H1 (cell line): ENCODE results near the gene S100G. TPM values are rescaled to one million over a fixed set of nuclear protein-coding genes. Genes with fewer than 3 reads are reported as not detected.

Source experiments
- CTCF ChIA-PET: fragments of 300-600 bp; sonication (Branson Sonifier 250); formaldehyde crosslinking; loops from one replicate; lab custom pipeline; 2021; ENCODE audit not compliant: partially characterized antibody; lab: Charles Lee
- POLR2A ChIA-PET: fragments of 300-600 bp; sonication (Branson Sonifier 250); formaldehyde crosslinking; loops from one replicate; lab custom pipeline; 2021; ENCODE audit warnings: inconsistent platforms; ENCODE audit not compliant: partially characterized antibody; lab: Charles Lee
- DNase-seq, 2 experiments: peaks; one replicate each; pipeline versions ENCODE4 v3.0.0 to v3.0.0-alpha.2; 2010 to 2022; ENCODE audit warnings: low spot score in 2 of 2, low read depth in 1 of 2, mixed read lengths in 1 of 2
- FAIRE-seq: peaks from 2 replicates; lab custom pipeline; 2011; peaks lifted over from hg19 to GRCh38; lab: Jason Lieb, UNC
- H2AFZ ChIP-seq: 2 replicates; pipeline ENCODE4 v1.8.1; 2012; ENCODE audit warnings: low read length, inconsistent platforms
- H2AK5ac ChIP-seq: 2 replicates; pipeline ENCODE4 v1.6.1; 2013; ENCODE audit warnings: low read depth, low read length
- H2BK120ac ChIP-seq: replicated peaks from 2 replicates; pipeline ENCODE3; 2013; ENCODE audit warnings: low read depth, low read length, inconsistent platforms
- H2BK12ac ChIP-seq: 2 replicates; pipeline ENCODE4 v1.6.1; 2013; ENCODE audit warnings: low read depth, low read length
- H2BK15ac ChIP-seq: 2 replicates; pipeline ENCODE4 v1.6.1; 2013; ENCODE audit warnings: low read length
- H2BK20ac ChIP-seq: 2 replicates; pipeline ENCODE4 v1.6.1; 2013; ENCODE audit warnings: low read length
- H2BK5ac ChIP-seq: 2 replicates; pipeline ENCODE4 v1.6.1; 2013; ENCODE audit warnings: low read depth, low read length
- H3K14ac ChIP-seq: 2 replicates; pipeline ENCODE4 v1.6.1; 2013; ENCODE audit warnings: inconsistent platforms; ENCODE audit not compliant: insufficient read length
- H3K18ac ChIP-seq: 2 replicates; pipeline ENCODE4 v1.6.1; 2013; ENCODE audit warnings: low read length; ENCODE audit errors: extremely low read depth
- H3K23ac ChIP-seq: 2 replicates; pipeline ENCODE4 v1.6.1; 2013; ENCODE audit warnings: inconsistent platforms; ENCODE audit not compliant: insufficient read length
- H3K23me2 ChIP-seq: 2 replicates; pipeline ENCODE4 v1.6.1; 2013; ENCODE audit warnings: low read depth, low read length
- H3K27ac ChIP-seq: 2 replicates; pipeline ENCODE4 v1.6.1; 2011; ENCODE audit warnings: low read depth, low read length, inconsistent platforms
- H3K27me3 ChIP-seq, 4 experiments: replicated peaks in 1 of 4; 1 replicate in 1 of 4; 2 replicates in 3 of 4; pipeline versions ENCODE4 v1.6.1 to v1.8.1; 2011 to 2013; ENCODE audit warnings: low read length in 3 of 4, mild to moderate bottlenecking in 3 of 4, inconsistent platforms in 2 of 4, mixed read lengths in 2 of 4, moderate library complexity in 1 of 4; ENCODE audit not compliant: control insufficient read depth in 3 of 4, insufficient read depth in 3 of 4; ENCODE audit errors: extremely low read depth in 1 of 4
- H3K36me3 ChIP-seq, 4 experiments: 2 replicates each; pipeline versions ENCODE4 v1.6.1 to v1.8.1; 2011 to 2013; ENCODE audit warnings: mild to moderate bottlenecking in 4 of 4, low read length in 3 of 4, moderate library complexity in 2 of 4, control low read depth in 1 of 4, inconsistent platforms in 1 of 4; ENCODE audit not compliant: insufficient read depth in 4 of 4, control insufficient read depth in 2 of 4
- H3K4ac ChIP-seq: replicated peaks from 2 replicates; pipeline ENCODE3; 2013; ENCODE audit warnings: low read length, low read depth, mixed read lengths, inconsistent platforms; ENCODE audit not compliant: insufficient read length
- H3K4me1 ChIP-seq, 4 experiments: replicated peaks in 1 of 4; 1 replicate in 1 of 4; 2 replicates in 3 of 4; pipeline versions ENCODE4 v1.6.1 to v1.8.1; 2011 to 2013; ENCODE audit warnings: low read length in 3 of 4, inconsistent platforms in 2 of 4, mixed read lengths in 1 of 4; ENCODE audit not compliant: insufficient read depth in 4 of 4, control insufficient read depth in 3 of 4
- H3K4me2 ChIP-seq, 2 experiments: 2 replicates each; pipeline versions ENCODE4 v1.6.1 to v1.8.1; 2011 to 2013; ENCODE audit warnings: low read depth in 2 of 2, low read length in 2 of 2, control low read depth in 1 of 2, inconsistent platforms in 1 of 2, mild to moderate bottlenecking in 1 of 2; ENCODE audit not compliant: insufficient read depth in 1 of 2
- H3K4me3 ChIP-seq, 4 experiments: fragments of 200-600, 300-600 bp in 1 of 4; sonication (generic), shearing (Covaris generic), sonication (Bioruptor Twin) in 1 of 4; 2 replicates each; pipeline versions ENCODE4 v1.5.1 to v1.8.1; 2011 to 2016; ENCODE audit warnings: low read length in 4 of 4, low read depth in 3 of 4, control low read depth in 2 of 4, inconsistent platforms in 2 of 4, mild to moderate bottlenecking in 2 of 4, mixed read lengths in 1 of 4, moderate library complexity in 1 of 4; ENCODE audit not compliant: insufficient read depth in 2 of 4; ENCODE audit errors: extremely low read depth in 1 of 4
- H3K56ac ChIP-seq: replicated peaks from 2 replicates; pipeline ENCODE3; 2013; ENCODE audit warnings: low read depth, mild to moderate bottlenecking, mixed read lengths, low read length, inconsistent platforms; ENCODE audit not compliant: insufficient read length
- H3K79me1 ChIP-seq: 2 replicates; pipeline ENCODE4 v1.6.1; 2013; ENCODE audit warnings: low read depth, low read length, control low read depth
- H3K79me2 ChIP-seq, 2 experiments: 2 replicates each; pipeline versions ENCODE4 v1.6.1 to v1.8.1; 2012 to 2013; ENCODE audit warnings: low read length in 2 of 2, mild to moderate bottlenecking in 2 of 2, inconsistent platforms in 1 of 2; ENCODE audit not compliant: insufficient read depth in 2 of 2, control insufficient read depth in 1 of 2
- H3K9ac ChIP-seq, 4 experiments: replicated peaks in 1 of 4; 1 replicate in 1 of 4; 2 replicates in 3 of 4; pipeline versions ENCODE4 v1.6.1 to v1.8.1; 2011 to 2013; ENCODE audit warnings: low read depth in 3 of 4, low read length in 3 of 4, control low read depth in 2 of 4, mild to moderate bottlenecking in 2 of 4, moderate library complexity in 2 of 4, inconsistent platforms in 1 of 4; ENCODE audit errors: extremely low read depth in 1 of 4
- H3K9me3 ChIP-seq, 2 experiments: 2 replicates each; pipeline versions ENCODE4 v1.6.1 to v1.8.1; 2012 to 2013; ENCODE audit warnings: mild to moderate bottlenecking in 2 of 2, moderate library complexity in 2 of 2, control low read depth in 1 of 2, inconsistent platforms in 1 of 2, low read depth in 1 of 2, low read length in 1 of 2, mixed read lengths in 1 of 2; ENCODE audit not compliant: insufficient read depth in 2 of 2
- H4K20me1 ChIP-seq, 2 experiments: replicated peaks in 1 of 2; 2 replicates each; pipeline versions ENCODE3 to v1.8.1; 2011 to 2013; ENCODE audit warnings: inconsistent platforms in 2 of 2, low read length in 2 of 2, mild to moderate bottlenecking in 1 of 2; ENCODE audit not compliant: insufficient read depth in 2 of 2, control insufficient read depth in 1 of 2
- H4K5ac ChIP-seq: 2 replicates; pipeline ENCODE4 v1.6.1; 2013; ENCODE audit warnings: low read length, low read depth, mixed read lengths, inconsistent platforms; ENCODE audit not compliant: insufficient read length
- H4K8ac ChIP-seq: 2 replicates; pipeline ENCODE4 v1.8.0; 2013; ENCODE audit warnings: mild to moderate bottlenecking, moderate library complexity, low read length, inconsistent platforms; ENCODE audit not compliant: insufficient read depth; ENCODE audit errors: extremely low read depth
- H4K91ac ChIP-seq: replicated peaks from 2 replicates; pipeline ENCODE3; 2013; ENCODE audit warnings: low read length, mixed read lengths, inconsistent platforms; ENCODE audit not compliant: insufficient read length
- CBX8 ChIP-seq: fragments of 300-800, 300-1000 bp; sonication (generic); IDR thresholded peaks from 2 replicates; pipeline ENCODE4 v1.7.1; 2016; ENCODE audit warnings: low read depth, low read length, borderline replicate concordance
- JUND ChIP-seq: IDR thresholded peaks from 2 replicates; pipeline ENCODE4 v1.6.1; 2011; ENCODE audit warnings: mild to moderate bottlenecking, improper control_type of control experiment, low read length
- KDM4A ChIP-seq: IDR thresholded peaks from one replicate; pipeline ENCODE4 v1.7.1; 2012; ENCODE audit warnings: low read depth, mild to moderate bottlenecking, moderate library complexity, low read length, inconsistent platforms; ENCODE audit not compliant: severe bottlenecking
- KDM5A ChIP-seq: fragments of 200-600 bp; IDR thresholded peaks from 2 replicates; pipeline ENCODE4 v1.7.1; 2012; ENCODE audit warnings: mild to moderate bottlenecking, low read length, inconsistent platforms, mixed read lengths
- NANOG ChIP-seq: IDR thresholded peaks from 2 replicates; pipeline ENCODE4 v1.6.1; 2011; ENCODE audit warnings: low read length, low read depth, mild to moderate bottlenecking, inconsistent platforms; ENCODE audit not compliant: insufficient read depth, poor library complexity, severe bottlenecking
- NRF1 ChIP-seq: IDR thresholded peaks from 2 replicates; pipeline ENCODE4 v1.6.1; 2011; ENCODE audit warnings: mild to moderate bottlenecking, low read depth, low read length, improper control_type of control experiment
- POLR2A ChIP-seq, 2 experiments: IDR thresholded peaks; 1 replicate in 1 of 2; 2 replicates in 1 of 2; pipeline ENCODE4 v1.6.1; 2011; ENCODE audit warnings: low read depth in 2 of 2, low read length in 2 of 2, mild to moderate bottlenecking in 2 of 2; ENCODE audit errors: control extremely low read depth in 1 of 2
- POLR2AphosphoS5 ChIP-seq: IDR thresholded peaks from 2 replicates; pipeline ENCODE4 v1.6.1; 2011; ENCODE audit warnings: low read depth, low read length
- RBBP5 ChIP-seq: IDR thresholded peaks from 2 replicates; pipeline ENCODE4 v1.7.1; 2012; ENCODE audit warnings: low read depth, mild to moderate bottlenecking, inconsistent platforms, low read length, moderate library complexity, borderline replicate concordance
- RFX5 ChIP-seq: IDR thresholded peaks from 2 replicates; pipeline ENCODE4 v1.6.1; 2011; ENCODE audit warnings: low read depth, low read length, improper control_type of control experiment, borderline replicate concordance
- SP4 ChIP-seq: IDR thresholded peaks from 2 replicates; pipeline ENCODE4 v1.6.1; 2012; ENCODE audit warnings: low read length, inconsistent platforms
- SRF ChIP-seq: IDR thresholded peaks from 2 replicates; pipeline ENCODE4 v1.6.1; 2011; ENCODE audit warnings: mild to moderate bottlenecking, low read depth, low read length, moderate library complexity
- TAF1 ChIP-seq: IDR thresholded peaks from 2 replicates; pipeline ENCODE4 v1.6.1; 2011; ENCODE audit warnings: mild to moderate bottlenecking, low read depth, low read length
- TCF12 ChIP-seq: IDR thresholded peaks from 2 replicates; pipeline ENCODE4 v1.6.1; 2011; ENCODE audit warnings: low read depth, mild to moderate bottlenecking, low read length
- WGBS, 2 experiments: shearing (Covaris generic) in 1 of 2; methylation state at CpG; one replicate each; pipeline versions ENCODE4 v1.1.6 to v1.1.7; 2013 to 2015; ENCODE audit warnings: low lambda C conversion rate in 2 of 2, mixed read lengths in 2 of 2, inconsistent platforms in 1 of 2, low coverage in 1 of 2, missing lambda C conversion rate in 1 of 2; ENCODE audit not compliant: insufficient replicate concordance in 2 of 2, insufficient coverage in 1 of 2, insufficient read length in 1 of 2; ENCODE audit errors: extremely low coverage in 1 of 2, missing lambda C conversion rate in 1 of 2; 5-methylcytosine and 5-hydroxymethylcytosine counted together
- polyA plus RNA-seq, 7 experiments: library from polyadenylated mRNA; depleted of rRNA in 3 of 7; stranded (reverse) in 5 of 7; unstranded in 2 of 7; fragments of >200 nt in 5 of 7; fragments of 200-250 nt in 2 of 7; gene quantifications; 1 replicate in 5 of 7; 2 replicates in 1 of 7; 4 replicates in 1 of 7; pipeline versions ENCODE4 v1.2.1 to v1.2.3, GENCODE V29; 2011 to 2013; ENCODE audit warnings: missing spikeins in 2 of 7, mixed read lengths in 2 of 7
- total RNA-seq: library from RNA; stranded (reverse); fragmentation: NEBNext Ultra II Directional; extraction: Animal tissue kit (Norgen Biotek cat#: 25700); gene quantifications from 2 replicates; pipeline ENCODE4 v1.2.1, GENCODE V29; 2021
- TF ChIP-seq, protein P1 (sequence below): IDR thresholded peaks from 2 replicates; pipeline ENCODE4 v1.6.1; 2012; ENCODE audit warnings: inconsistent platforms

Gene S100G
- total and polyA plus RNA-seq, 2 of the 8 experiments (the other 6 are each of a cell fraction or from before 2014, with no cell fraction given), result not detected

DNA sequence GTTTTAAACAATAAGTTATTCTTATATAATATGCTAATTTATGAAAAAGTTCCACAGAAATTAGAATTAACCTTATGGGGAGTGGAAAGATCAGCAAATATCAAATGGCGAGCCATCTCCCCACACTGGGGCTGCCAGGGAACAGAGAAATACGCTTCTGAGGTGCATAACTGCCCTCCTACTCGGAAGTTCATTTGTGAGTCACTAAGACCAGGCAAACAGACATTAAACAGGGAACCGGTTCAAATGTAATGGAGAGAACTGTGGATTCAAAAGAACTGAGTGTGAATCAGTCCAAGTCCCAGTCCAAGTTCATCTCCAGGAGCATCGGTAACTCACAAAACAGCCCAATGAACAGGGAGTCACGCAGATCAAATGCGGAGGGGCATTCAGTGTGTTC, 11.4 kb upstream of the S100G start:
- POLR2A ChIA-PET, result no interaction called here
- no peak overlapping the region for H3K18ac ChIP-seq
- H3K36me3 ChIP-seq, result peaks cover 0 to 6% (median 2%) of the 10 kb centered on the region in 4 experiments; a peak in 3 of 8 replicates
- H2AK5ac ChIP-seq, result no peak overlapping the region
- H3K14ac ChIP-seq, result no peak overlapping the region
- CTCF ChIA-PET, result interaction anchor here (1.2 kb wide), 1 partner anchor 202 kb away, joined by 4 read pairs; no protein-coding TSS in a partner anchor
- no peak overlapping the region for H3K27ac ChIP-seq
- H3K4me2 ChIP-seq, result no peak overlapping the region
- no peaks in the 10 kb centered on the region for H3K9me3 ChIP-seq
- H2BK120ac ChIP-seq, result no peak overlapping the region
- FAIRE-seq, result no peak
- H3K4me3 ChIP-seq, result no peak overlapping the region
- H3K4me1 ChIP-seq, result 0 out of 7 replicates have a peak, but pooled peaks cover 0 to 3% (median 0%) of the 10 kb centered on the region in 4 experiments
- no peak overlapping the region for H2BK12ac ChIP-seq
- no peak overlapping the region for H3K23ac ChIP-seq
- H4K8ac ChIP-seq, result no peak overlapping the region
- 96% methylated on average over 7 of the region's 7 CpGs; no CpG with 5 or more reads in 1 of the 2 experiments for WGBS, 2 experiments
- no peak for DNase-seq
- H2BK15ac ChIP-seq, result no peak overlapping the region
- no peak overlapping the region for H2BK20ac ChIP-seq
- no peaks in the 10 kb centered on the region for H3K27me3 ChIP-seq
- no peak overlapping the region for H3K4ac ChIP-seq
- no peak overlapping the region for H3K56ac ChIP-seq
- no peak overlapping the region for H2AFZ ChIP-seq
- H3K23me2 ChIP-seq, result no peaks in the 10 kb centered on the region
- no peak overlapping the region for H3K9ac ChIP-seq
- H4K20me1 ChIP-seq, result no peaks in the 10 kb centered on the region
- H3K79me2 ChIP-seq, result no peaks in the 10 kb centered on the region
- no peak overlapping the region for H4K91ac ChIP-seq
- H4K5ac ChIP-seq, result no peak overlapping the region
- H2BK5ac ChIP-seq, result no peak overlapping the region
- H3K79me1 ChIP-seq, result no peaks in the 10 kb centered on the region
- TF ChIP-seq POLR2AphosphoS5, result no peak
- TF ChIP-seq POLR2A (IDR thresholded peaks at IDR 0.05; ENCODE audit: control extremely low read depth in 1 of 2, low read depth in 2 of 2, low read length in 2 of 2), result no peak
- TF ChIP-seq JUND, result no peak
- TF ChIP-seq RFX5, result no peak
- no peak for TF ChIP-seq TCF12
- no peak for TF ChIP-seq NANOG
- TF ChIP-seq RBBP5, result no peak
- TF ChIP-seq SP4, result no peak
- no peak for TF ChIP-seq KDM4A
- TF ChIP-seq, protein P1, sequence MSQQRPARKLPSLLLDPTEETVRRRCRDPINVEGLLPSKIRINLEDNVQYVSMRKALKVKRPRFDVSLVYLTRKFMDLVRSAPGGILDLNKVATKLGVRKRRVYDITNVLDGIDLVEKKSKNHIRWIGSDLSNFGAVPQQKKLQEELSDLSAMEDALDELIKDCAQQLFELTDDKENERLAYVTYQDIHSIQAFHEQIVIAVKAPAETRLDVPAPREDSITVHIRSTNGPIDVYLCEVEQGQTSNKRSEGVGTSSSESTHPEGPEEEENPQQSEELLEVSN, result no peak
- TF ChIP-seq KDM5A, result no peak
- TF ChIP-seq CBX8, result no peak
- no peak for TF ChIP-seq TAF1
- TF ChIP-seq NRF1, result no peak
- no peak for TF ChIP-seq SRF
